ENCODE results near the gene TUFT1. TPM values are rescaled to one million over a fixed set of nuclear protein-coding genes. Genes with fewer than 3 reads are reported as not detected.
A peak's percentile ranks its signal among the peaks of the same experiment; 100 is the strongest.

TUFT1 gene, protein sequence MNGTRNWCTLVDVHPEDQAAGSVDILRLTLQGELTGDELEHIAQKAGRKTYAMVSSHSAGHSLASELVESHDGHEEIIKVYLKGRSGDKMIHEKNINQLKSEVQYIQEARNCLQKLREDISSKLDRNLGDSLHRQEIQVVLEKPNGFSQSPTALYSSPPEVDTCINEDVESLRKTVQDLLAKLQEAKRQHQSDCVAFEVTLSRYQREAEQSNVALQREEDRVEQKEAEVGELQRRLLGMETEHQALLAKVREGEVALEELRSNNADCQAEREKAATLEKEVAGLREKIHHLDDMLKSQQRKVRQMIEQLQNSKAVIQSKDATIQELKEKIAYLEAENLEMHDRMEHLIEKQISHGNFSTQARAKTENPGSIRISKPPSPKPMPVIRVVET
- total RNA-seq (10 to 100 TPM in 3 of 9 donors, 1 to 10 TPM in 6; 5.5 to 18.5 (median 9.2) TPM), polyA plus RNA-seq (10 to 100 TPM in 1 of 3 donors, 1 to 10 TPM in 2; 6.8 to 17.9 (median 9.0) TPM)
- long read RNA-seq, donor 1, partial matches to known transcripts, result 13 of 13 reads
- long read RNA-seq, donor 1, other reads (novel, unspliced or antisense), result 0 of 13 reads
- long read RNA-seq, donor 2, result 0 reads
- long read RNA-seq, donor 3, result 0 reads
- long read RNA-seq, donor 4, partial matches to known transcripts, result 2 of 3 reads
- long read RNA-seq, donor 4, other reads (novel, unspliced or antisense), result 0 of 3 reads
- long read RNA-seq, donor 5, transcript TUFT1-202 (12 exons, 3,033 nt), result major isoform, 14 of 24 reads
- long read RNA-seq, donor 5, partial matches to known transcripts, result 7 of 24 reads
- long read RNA-seq, donor 5, other reads (novel, unspliced or antisense), result 2 of 24 reads
- long read RNA-seq, donor 6, partial matches to known transcripts, result 0 of 3 reads
- long read RNA-seq, donor 6, other reads (novel, unspliced or antisense), result 0 of 3 reads
- long read RNA-seq, donor 7, partial matches to known transcripts, result 0 of 3 reads
- long read RNA-seq, donor 7, other reads (novel, unspliced or antisense), result 0 of 3 reads
- long read RNA-seq, donor 8, partial matches to known transcripts, result 0 of 1 reads
- long read RNA-seq, donor 8, other reads (novel, unspliced or antisense), result 0 of 1 reads
- long read RNA-seq, donor 9, partial matches to known transcripts, result 0 of 2 reads
- long read RNA-seq, donor 9, other reads (novel, unspliced or antisense), result 0 of 2 reads
- long read RNA-seq, donor 10, result 0 reads

DNA sequence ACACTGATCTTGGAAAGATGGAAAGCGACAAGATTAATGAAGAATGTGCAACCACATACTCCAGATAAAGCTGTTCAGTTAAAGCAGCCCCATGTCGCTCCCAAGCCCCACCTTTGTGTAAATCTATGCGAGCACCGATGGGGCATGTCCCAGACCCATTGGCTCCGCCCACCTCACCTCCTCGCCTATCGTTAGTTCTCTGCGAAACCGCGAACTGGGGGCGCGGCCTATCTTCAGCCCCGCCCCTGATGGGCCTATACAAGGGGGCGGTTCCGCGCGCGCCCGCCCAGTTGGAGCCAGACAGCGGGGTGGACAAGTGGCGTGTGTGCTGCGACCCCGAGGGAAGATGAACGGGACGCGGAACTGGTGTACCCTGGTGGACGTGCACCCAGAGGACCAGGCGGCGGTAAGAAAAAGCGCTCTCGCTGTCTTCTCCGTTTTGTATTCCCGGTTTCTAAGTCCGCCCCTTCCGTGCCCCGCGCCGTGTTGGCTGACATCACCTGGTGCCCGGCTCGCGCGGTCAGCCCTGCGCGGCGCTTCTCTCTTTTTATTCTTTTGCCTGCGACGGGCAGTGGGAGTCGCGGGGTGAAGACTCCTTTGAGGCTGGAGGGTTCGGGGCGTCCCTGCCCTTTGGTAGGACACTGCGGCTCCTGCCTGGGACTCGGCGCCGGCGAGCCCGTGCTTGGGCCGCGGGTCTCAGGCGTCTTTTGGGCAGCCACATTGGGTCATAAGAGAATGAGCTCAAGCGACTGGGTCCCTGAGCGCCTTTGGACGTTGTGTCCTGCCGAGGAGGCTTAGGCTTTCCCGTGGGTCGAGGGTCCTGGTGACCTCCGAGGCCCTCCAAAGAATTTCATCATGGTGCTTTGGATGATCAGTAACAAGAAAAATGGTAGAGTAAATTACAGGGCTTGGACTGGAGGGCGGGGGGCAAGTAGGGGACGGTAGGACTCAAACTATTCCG is at the start of gene TUFT1:
TSS of gene TUFT1 (plus strand) at position 289 of the 961 bp plus-strand sequence. CDS start at position 347, 58 bp downstream.
- Histone ChIP-seq H3K36me3 (replicated peaks in 1 of 2) (no peaks in the 10 kb centered on the region), H3K4me3 (peak within 1 kb of the TSS; percentile 5 to 89 (median 64)), H3K27me3 (no peaks in the 10 kb centered on the region), H3K9me3 (replicated peaks in 1 of 3) (no peaks in the 10 kb centered on the region), H3K4me1 (replicated peaks in 1 of 2) (peaks cover 7 to 13% of the 10 kb centered on the region in 2 donors), H3K27ac (peak within 1 kb of the TSS; percentile 25 to 93 (median 84))
- DNase-seq, result peak; percentile 91 to 97 (median 95)
- TF ChIP-seq, protein P1, sequence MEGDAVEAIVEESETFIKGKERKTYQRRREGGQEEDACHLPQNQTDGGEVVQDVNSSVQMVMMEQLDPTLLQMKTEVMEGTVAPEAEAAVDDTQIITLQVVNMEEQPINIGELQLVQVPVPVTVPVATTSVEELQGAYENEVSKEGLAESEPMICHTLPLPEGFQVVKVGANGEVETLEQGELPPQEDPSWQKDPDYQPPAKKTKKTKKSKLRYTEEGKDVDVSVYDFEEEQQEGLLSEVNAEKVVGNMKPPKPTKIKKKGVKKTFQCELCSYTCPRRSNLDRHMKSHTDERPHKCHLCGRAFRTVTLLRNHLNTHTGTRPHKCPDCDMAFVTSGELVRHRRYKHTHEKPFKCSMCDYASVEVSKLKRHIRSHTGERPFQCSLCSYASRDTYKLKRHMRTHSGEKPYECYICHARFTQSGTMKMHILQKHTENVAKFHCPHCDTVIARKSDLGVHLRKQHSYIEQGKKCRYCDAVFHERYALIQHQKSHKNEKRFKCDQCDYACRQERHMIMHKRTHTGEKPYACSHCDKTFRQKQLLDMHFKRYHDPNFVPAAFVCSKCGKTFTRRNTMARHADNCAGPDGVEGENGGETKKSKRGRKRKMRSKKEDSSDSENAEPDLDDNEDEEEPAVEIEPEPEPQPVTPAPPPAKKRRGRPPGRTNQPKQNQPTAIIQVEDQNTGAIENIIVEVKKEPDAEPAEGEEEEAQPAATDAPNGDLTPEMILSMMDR (IDR thresholded peaks at IDR 0.05), result no peak
- TF ChIP-seq POLR2A (IDR thresholded peaks at IDR 0.05), result peak; percentile 80 to 91
- intact Hi-C loops (cut with DNase I), result no loop called here
- WGBS, 4 donors, result 1 to 3% (median 2%) methylated on average over 23 to 70 of the region's 70 CpGs

DNA sequence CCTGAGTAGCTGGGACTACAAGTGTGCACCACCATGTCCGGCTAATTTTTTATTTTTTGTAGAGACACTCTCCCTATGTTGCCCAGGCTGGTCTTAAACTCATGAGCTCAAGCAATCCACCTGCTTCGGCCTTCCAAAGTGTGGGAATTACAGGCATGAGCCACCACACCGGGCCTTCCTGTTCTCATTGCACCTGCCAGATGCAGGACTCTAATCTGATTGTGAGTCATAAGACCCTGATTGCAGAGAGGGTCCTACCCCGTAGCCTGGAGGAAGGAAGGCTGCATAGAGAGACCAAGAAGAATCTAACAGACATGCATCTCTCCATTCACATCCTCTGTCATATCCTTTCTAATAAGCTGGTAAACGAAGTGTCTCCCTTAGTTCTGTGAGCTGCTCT is 48.5 kb upstream of the TUFT1 start:
- intact Hi-C loops (cut with DNase I), result no loop called here
- peaks cover 6 to 12% of the 10 kb centered on the region in 2 donors for H3K4me1 ChIP-seq (replicated peaks in 1 of 2)
- H3K27ac ChIP-seq, result no peak overlapping the region
- H3K9me3 ChIP-seq (replicated peaks in 1 of 3), result no peaks in the 10 kb centered on the region
- TF ChIP-seq, protein P1 (IDR thresholded peaks at IDR 0.05), result no peak
- TF ChIP-seq POLR2A (IDR thresholded peaks at IDR 0.05), result no peak
- no peaks in the 10 kb centered on the region for H3K27me3 ChIP-seq
- WGBS, 4 donors, result 78 to 89% (median 89%) methylated on average over 4 to 5 of the region's 5 CpGs
- no peaks in the 10 kb centered on the region for H3K36me3 ChIP-seq (replicated peaks in 1 of 2)
- no peak overlapping the region for H3K4me3 ChIP-seq
- DNase-seq, result no peak

DNA sequence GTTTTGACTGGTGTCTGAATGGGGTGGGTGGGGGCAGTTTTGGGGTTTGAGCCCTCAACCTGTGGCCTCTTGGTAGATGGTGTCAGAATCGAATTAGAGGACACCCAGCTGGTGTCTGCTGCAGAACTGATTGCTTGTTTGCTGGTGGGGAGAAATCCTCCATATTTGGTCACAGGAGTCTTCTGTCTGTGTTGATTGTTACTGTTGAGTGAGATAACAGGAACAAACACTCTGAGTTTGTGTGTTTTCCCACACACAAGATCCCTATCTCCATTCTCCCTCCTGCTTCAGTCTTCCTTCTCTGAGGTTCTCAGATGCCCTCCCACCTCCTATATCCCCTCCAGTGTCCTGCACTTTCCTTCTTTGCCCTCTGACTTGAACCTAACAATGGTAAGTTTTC is 48.0 kb upstream of the TUFT1 start:
- Histone ChIP-seq H3K36me3 (replicated peaks in 1 of 2) (no peaks in the 10 kb centered on the region), H3K27ac (no peak overlapping the region), H3K27me3 (no peaks in the 10 kb centered on the region), H3K4me3 (no peak overlapping the region), H3K9me3 (replicated peaks in 1 of 3) (no peaks in the 10 kb centered on the region), H3K4me1 (replicated peaks in 1 of 2) (peaks cover 6 to 12% of the 10 kb centered on the region in 2 donors)
- TF ChIP-seq, protein P1 (IDR thresholded peaks at IDR 0.05), result no peak
- TF ChIP-seq POLR2A (IDR thresholded peaks at IDR 0.05), result no peak
- intact Hi-C loops (cut with DNase I), result no loop called here
- no peak for DNase-seq
- 50 to 82% (median 73%) methylated on average over 1 of the region's 1 CpG for WGBS, 4 donors
